Measurements from ENCODE around the gene EBPL.
"Not testable (repeated sequence)": the region's sequence is repeated elsewhere in the genome, so short reads cannot be mapped to it uniquely, and the experiment has no call there.

The EBPL gene

DNA sequence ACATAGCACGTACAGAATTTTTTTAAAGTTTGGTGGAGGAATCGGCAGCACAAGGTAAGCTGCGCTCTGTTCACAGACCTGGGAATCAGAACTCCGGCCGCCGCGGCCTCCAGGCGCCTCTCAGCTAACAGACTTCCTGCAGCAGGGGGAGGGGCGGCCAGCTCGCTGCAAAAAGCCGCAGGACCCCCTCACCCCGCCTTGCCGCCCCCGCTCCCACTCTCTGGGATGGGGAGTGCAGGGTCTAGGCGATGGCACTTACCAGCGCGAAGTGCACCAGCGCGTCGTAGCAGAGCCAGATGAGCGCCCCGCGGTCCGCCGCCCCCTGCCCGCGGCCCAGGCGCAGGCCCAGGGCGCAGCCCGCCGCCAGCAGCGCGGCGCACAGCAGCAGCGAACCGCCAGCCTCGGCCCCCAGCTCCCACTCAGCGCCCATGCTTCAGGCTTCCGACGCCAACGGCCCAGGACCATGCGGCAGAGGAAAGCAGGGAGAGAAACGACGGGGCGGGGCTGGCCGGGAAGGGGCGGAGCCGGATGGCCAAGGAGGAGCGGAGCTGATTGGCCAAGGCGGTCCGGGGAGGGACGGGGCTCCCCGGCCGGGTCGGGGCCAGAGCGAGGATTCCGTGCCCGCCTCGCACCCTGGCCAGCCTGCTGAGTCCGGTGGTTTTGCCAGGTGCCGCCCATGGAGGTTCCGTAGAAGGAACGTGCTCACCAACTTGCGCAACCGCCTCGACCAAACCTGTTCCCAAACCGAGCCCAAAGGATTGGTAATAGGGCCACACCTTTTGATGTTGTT is at the start of gene EBPL:
EBPL (minus strand) TSS at position 492 of the 790 bp plus-strand sequence; CDS start at position 430, 62 bp downstream.
- DNase-seq = peak; percentile 96

DNA sequence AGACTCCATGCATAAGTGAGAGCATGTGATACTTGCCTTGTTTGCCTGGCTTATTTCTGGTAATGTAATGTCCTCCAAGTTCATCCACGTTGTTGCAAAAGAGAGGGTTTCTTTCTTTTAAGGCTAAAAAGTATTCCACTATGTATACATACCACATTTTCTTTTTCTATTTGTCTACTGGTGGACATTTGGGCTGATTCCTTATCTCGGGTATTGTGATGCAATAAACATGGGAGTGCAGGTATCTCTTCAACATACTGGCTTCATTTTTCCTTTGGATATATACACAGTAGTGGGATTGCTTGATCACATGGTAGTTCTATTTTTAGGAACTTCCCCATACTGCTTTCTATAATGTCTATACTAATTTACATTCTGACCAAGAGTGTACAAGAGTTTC is 49.6 kb upstream of the EBPL start:
- DNase-seq = no peak

DNA sequence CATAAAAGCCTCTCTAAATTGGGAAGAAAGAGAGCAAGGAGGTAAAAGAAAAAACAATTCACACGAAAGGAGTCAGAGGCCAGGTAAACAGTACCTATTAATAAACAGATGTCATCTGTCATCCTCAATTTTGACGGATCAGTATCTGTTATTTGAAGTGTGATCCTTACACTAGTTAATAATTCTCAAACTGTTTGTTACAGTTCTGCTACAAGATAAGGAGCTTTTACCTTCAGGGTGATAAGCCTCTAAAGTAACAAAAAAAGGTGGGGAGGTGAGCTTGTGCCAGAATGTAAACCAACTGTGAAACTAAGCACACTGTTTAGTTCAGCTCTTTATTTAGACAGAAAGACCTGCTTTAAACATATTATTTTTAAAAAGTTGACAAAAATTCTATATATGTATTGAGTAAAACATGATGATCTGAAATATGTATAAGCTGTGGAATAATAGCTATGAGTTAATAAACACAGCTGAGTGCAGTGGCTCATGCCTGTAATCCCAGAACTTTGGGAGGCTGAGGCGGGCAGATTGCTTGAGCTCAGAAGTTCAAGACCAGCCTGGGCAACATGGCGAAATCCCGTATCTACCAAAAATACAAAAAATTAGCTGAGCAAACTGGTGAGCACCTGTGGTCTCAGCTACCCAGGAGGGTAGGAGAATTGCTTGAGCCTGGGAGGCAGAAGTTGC is 48.4 kb upstream of the EBPL start:
- DNase-seq = no peak

DNA sequence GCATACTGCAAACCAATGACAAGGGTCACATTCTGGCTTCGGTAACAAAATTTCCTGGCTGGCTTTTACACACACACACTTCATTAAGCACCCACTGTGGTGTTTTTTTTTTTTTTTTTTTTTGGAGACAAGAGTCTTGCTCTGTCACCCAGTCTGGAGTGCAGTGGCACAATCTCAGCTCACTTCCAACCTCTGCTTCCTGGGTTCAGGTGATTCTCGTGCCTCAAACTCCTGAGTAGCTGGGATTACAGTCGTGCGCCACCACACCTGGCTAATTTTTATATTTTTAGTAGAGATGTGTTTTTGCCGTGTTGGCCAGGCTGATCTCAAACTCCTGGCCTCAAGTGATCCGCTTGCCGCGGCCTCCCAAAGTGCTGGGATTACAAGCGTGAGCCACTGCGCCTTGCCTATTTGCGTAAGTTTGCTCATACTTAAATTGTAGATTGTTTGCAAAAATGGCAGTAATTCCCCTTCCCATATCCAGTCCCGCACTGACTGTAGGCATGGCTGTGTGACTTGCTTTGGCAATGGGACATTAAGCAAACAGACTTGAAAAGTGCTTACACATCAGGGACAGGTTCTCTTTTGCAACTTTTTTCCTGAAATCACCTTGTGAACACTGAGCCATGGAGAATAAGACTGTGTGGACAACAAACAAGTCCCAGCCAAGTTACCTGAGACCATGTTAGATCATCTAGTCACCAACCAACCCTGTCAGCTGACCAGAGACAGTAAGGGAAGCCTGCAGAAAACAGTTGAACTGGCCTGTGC is 42.1 kb upstream of the EBPL start:
- no peak for DNase-seq

DNA sequence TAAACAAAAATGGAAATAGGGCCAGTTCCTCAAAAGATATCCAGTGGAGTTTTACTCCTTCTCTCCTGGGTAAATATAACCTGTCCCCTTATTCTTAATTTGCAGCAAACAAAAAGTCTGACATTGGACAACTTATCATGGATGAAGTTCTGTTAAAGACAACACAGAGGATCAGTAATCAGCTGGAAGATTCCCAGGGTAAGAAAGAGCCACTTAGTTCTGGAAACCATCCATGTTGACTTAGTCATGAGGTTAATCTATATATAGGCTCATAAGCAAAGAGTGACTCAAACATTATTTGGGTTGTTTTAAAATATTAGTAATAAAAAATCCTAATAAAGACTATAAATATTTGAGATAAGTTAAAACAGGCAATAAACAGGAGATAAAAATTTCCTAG is 40.5 kb upstream of the EBPL start:
- DNase-seq = no peak

DNA sequence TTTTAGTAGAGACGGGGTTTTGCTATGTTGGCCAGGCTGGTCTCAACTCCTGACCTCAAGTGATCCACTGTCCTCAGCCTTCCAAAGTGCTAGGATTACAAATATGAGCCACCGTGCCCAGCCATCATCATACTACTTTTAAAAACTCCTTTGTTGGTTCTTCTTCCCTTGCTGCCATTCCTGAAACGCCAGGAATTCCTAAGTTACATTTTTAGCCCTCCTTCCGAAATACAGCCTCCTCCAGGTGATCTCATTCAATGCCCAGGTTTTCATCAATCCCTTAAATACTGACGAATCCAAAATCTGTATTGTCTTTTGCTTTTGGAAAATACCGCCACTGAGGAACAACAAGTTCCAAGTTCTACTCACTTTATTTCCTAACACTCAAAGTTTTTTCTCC is 25.3 kb upstream of the EBPL start:
- no peak for DNase-seq

DNA sequence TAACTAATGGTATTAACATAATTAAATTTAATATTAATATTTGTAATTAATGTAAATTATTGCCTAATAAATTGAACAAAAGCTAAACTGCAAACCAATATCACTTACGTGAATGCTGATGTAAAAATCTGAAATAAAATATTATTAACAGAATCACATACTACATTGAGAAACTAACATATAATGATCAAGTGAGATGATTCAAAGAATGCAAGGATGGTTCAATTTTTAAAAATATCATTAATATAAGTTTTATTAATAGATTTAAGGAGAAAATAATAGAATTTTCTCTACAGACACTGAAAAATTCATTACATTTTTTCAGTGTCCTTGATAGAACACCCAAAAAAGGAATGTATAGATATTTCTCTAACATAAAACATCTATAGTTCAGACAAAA is 23.5 kb upstream of the EBPL start:
- no peak for DNase-seq

DNA sequence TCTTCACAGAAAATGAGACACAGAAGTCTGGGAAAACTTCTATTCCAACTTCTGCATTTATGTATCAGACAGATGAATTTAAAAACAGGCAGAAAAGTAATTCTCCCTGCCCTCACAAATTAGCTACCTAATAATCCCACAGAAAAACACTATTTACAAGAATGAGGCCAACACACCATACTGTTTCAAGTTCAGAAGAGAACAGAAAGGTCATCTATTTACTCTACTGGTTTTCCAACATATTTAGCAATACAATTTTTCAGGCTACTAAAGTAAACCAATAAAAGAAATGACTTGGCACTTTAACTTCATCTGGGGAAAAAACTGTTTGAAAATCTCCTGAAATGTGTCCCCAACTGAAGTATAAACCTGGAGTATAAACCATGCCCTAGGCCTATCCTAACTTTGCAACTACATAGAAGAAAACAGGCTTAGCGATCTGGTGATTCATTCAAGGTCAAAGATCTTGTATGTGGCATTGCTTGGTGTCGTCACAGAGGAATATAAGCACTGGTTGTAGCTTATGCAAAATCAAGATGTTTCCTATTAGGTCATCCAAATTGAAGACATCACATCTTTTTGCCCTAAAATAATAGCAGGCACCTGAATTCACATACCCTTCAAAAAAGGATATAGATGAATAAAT is 20.1 kb upstream of the EBPL start:
- no peak for DNase-seq

DNA sequence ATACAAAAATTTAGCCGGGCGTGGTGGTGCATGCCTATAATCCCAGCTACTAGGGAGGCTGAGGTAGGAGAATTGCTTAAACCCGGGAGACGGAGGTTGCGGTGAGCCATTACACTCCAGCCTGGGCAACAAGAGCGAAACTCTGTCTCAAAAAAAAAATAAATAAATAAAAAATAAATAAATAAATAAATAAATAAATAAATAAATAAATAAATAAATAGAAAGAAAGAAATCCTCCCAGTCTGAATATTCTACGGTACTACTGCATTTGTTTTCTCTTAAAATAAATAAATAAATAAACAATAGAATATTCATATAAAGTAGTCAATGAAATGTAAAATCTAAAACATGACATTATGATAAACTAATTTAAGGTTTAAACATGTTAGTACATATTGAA is 13.0 kb upstream of the EBPL start:
- DNase-seq = not testable (repeated sequence)

DNA sequence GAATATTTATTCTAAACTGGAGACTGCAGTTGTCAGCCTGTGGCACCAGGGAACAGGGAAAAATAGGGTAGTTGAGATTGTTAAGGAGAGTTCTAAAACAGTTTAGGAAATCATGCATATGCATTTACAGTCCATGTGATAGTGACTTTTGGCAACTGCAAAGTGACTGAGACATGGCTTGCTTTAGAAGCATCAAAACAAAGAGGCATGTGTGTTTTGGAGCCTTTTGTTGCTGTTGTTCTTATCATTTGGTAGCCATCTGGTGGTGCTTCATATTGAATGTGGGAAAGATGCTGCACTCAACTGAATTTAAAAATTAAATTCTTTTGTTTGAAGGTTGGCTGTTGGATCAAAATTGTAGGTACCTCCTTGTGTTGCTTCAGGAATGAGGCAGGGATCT is 10.2 kb upstream of the EBPL start:
- DNase-seq = no peak

DNA sequence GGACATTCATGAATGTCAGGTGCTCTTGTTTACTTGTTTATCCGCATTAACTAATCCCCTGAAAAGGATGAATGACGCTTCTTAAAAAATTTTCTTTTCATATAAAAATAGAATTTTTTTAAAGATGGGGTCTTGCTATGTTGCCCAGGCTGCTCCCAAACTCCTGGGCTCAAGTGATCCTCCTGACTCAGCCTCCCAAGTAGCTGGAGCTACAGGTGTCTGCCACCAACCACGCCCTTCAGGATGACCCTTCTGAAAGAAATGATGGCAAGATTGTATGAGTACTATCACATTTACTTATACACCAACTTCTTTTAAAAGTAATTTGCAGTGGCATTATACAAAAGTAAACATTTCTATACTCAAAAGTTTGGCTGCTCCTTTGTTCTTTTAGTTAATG is 6.2 kb upstream of the EBPL start:
- no peak for DNase-seq

DNA sequence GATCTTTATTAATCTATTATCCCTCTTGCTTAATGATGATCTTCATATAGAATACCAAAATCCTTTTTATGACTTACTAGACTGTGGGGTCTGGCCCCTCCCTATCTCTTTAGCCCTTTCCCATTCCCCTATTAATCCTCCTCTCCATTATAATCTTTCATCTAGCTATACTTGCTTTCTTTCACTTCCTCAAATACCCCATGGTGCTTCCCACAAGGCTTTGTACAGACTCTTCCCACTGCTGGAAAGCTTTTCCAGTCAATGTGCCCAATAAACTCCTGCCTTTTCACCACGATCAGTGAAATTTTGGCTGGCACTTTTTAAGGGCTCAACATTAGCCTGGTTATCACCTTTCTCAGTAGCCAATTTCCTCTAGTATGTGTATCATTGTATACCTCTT is 3.2 kb upstream of the EBPL start:
- no peak for DNase-seq

DNA sequence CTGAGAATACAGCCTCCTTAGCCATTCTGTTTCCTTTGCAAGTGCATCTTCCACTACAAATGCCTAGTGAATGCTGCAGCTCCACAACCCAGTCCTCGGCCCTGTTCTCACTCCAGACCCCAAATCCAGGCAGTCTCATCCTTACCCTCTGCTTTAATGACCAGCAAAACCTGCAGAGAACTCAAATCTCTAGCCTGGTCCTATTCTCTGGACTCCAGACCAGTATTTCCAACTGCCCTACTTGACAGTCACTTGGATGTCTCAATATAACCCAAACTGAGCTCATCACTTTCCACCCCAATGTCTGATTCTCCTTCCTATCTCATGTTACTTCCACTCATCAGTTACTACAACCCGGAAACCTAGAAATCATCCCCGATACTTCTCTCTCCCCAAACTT is 2.6 kb upstream of the EBPL start:
- DNase-seq = no peak

DNA sequence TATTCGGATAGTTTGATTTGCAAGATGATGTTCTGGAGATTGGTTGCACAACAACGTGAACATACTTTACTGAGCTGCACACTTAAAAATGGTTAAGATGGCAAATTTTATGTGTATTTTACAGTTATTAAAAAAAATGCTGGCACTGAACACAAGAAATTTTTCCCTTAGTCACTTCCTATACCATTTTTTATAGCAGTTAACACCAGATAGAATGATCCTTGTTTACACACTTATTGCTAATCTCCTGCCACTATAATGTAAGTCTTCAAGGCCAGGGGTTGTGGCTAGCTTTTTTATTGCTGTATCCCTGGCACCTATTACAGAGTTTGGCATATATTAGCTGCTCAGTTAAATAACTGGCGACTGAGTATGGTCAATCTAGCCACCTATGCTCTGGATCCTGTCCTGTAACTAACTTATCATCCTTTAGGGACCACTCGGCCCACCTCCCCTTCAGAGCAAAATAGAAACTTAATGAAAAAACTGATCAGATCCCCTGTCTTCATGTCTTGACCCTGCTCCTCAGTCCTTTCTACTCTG is 2.0 kb upstream of the EBPL start:
- no peak for DNase-seq

DNA sequence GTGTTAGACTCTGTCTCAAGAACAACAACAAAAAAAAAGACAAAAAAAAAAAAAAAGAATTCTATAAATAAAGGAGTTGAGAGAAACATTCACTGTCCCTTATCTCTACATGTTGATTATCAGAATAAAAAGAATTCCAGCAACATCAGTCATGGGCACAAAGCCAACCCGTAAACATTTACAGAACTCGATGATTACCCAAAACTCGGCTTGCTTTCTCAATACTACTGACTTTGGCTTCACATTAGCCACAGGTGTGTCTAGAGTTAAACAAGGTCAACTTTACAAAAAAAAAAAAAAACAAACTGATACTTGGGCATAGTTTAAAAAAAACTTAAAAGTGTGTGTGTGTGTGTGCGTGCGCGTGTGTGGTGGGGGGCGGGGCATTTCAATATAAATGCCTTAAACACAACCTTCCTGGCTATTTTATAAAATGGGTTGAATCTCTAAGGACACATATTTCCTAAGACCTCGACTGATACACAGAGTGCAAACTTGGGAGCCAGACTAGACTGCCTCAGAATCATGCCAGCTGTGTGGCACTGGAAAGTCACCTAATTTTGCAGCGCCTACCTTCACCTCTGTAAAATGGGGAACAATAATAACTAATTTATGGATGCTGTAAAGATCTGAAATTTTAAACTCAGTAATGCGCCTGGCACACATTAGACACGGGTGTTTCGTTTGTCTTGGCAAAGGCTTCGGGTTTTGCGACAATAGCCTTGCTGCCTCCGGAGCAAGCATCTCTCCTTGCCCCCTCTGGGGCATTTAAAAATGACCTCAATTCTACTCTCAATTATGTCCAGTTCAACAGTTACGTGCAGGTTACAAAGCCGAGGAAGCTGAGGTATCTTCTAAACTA is 922 bp downstream of the EBPL start:
- DNase-seq = no peak

DNA sequence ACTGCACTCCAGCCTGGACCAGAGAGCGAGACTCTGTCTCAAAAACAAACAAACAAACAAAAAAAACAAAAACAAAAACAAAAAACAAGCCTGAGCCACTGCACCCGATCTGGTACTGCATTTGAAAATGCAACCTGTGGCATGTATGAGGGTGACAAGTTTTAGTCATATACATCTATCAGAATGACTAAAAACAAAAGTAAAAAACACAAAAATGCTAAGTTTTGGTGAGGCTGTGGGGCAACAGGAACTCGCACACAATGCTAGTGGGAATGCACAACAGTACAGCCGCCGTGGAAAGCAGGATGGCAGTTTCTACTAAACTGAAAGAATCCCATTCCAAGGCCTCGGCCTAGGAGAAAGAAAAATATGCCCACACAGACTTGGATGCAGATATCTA is 7.8 kb downstream of the EBPL start:
- DNase-seq = no peak

DNA sequence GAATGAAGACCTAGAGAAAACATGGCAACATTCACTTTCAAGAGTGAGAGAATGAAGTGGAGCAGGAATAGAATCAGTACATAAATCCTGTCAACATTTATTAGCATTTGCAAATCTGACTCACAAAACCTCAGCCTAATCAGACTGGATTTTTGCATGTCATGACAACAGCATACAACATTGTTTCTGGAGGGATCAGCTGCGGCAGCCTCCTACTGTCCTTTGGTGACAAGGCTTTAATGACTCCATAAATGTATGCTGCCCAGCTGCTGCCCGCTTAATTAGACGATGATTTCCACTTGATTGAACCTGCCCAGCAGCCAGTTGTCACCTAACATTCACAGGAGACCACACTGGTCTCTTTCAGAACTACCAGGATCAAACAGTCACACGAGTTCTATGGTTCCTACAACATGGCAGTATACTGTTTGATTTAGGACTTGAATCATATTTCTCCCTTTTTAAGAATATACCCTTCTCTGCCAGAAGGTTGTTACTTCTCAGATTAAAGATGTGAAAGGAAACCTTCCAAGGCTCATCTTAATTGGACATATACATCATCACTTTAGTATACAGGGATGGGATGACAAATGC is 9.3 kb downstream of the EBPL start:
- no peak for DNase-seq

DNA sequence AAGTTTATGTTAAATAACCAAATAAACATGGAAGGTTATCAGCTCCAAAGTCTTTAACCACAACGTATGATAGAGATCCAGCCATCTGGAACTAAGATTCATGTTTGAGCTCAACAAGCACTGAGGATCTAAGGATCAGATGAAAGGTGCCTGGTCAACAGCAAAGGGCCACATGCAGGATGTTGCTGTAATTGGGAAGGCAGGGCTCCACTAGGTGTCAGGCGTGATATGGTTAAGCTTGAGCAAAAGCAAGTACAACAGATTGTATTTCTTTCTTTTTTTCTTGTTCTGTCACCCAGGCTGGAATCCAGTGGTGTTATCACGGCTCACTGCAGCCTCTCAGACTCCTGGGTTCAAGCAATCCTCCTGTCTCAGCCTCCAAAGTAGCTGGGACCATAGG is 12.0 kb downstream of the EBPL start:
- DNase-seq = no peak

DNA sequence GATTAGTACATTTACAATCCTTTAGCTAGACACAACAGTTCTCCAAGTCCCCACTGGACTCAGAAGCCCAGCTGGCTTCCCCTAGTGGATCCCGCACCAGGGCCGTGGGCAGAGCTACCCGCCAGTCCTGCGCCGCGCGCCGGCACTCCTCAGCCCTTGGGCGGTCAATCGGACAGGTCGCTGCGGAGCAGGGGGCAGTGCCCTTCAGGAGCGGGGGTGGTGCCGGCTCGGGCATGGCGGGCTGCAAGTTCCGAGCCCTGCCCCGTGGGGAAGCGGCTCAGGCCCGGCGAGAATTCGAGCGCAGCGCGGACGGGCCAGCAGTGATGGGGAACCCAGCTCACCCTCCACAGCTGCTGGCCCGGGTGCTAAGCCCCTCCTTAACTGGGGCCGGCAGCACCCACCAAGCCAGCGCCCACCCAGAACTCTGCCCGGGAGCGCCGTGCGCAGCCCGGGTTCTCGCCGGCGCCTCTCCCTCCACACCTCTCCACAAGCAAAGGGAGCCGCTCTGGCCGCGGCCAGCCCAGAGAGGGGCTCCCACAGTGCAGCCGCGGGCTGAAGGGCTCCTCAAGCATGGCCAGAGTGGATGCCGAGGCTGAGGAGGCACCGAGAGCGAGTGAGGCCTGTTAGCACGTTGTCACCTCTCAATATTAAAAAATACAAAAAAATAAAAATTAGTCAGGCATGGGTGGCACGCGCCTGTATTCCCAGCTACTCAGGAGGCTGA is 12.9 kb downstream of the EBPL start:
- no peak for DNase-seq

DNA sequence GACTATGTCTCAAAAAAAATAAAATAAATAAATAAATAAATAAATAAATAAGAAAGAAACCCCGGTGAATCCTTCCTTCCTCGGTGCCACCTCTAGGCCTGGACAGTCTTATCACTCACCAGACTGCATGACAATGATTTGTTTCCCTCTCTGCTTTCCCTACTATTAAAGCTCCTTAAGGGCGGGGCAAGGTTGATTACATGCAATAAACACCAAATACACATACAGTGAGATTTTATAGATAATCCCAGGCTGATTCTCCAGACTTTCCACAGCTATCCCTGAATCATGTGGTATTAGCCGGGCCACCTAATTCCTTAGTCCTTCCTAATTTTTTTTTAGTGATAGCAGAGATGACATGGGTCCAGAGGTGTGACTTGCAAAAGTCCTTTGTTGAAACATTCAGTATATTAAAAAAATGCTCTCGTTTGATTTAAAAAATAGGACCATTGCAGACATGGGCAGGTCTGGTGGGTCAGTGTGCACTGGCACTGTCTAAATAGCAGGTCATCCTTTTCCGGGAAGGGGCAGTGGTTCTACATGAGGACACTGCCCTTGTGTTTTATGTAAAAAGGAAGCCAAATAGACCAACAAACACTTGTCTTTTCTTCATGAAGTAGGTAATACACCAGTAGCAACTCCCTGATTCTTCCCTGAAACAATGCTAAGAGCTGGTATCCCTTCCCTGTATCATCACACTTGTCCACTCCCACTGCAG is 14.5 kb downstream of the EBPL start:
- peak; percentile 8 for DNase-seq
